NCI-H128 (cell line): ENCODE data around the gene LRRC8D.

Source experiments
- DNase-seq: peaks from one replicate; lab custom pipeline; 2025; ENCODE audit not compliant: unreplicated experiment; lab: John Stamatoyannopoulos, UW

LRRC8D gene

DNA sequence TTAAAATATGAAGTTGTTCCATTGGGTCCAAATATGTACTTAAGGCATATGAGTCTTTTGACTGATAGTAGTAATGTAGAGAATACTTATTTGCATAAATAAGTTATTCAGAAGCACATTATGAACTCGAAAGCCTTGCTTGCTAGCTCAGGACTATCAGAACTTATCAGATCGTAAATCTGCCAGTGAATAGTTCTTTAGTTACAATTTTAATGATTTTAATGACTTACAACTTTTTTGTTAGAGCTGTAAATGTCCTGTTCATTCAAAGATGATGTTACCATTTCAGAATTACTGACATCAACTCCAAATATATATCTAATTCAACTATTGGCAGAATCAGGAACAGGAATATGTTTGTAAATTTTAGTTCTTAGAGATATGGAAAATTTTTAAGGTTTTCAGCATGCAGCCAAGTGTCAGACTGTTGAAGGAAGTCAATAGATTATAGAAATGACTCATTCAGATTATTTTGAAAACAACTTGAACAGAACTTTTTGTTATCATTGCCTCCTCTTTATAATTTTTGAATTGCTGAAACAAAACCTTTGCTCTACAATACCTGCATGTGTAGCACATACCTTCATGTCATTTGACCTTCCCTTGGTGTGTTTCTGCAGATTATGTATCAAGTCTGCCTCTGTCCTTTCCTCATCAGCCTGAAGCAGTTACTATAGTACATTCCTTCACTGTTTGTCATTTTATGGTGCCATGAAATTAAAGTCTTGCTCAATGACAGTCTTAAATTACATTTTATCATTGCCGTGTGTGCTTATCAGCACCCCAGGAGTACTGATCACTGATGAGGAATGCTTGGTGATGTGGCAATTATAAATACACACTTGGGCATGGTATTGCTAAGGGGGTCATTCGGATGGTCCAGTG, 44.9 kb downstream of the LRRC8D start:
- no peak for DNase-seq

DNA sequence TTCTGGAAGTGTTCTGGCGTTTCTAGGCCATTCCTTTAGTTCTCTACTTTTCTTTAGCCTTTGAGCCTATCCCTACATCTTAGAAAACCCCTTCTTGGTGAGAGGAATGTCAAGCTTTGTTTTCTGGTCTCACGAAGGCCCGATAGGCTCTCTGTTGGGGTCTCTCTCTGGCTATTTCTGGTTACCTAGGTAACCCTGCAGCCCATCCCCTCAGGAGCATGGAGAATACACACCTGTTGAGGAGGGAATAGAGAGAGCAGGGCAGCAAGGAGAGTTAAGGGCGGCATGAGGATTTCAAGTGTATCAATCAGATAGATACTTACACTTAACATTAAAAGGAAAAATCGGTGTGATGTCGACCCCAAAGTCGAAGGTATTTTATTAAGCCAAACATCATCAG, 45.7 kb downstream of the LRRC8D start:
- no peak for DNase-seq

DNA sequence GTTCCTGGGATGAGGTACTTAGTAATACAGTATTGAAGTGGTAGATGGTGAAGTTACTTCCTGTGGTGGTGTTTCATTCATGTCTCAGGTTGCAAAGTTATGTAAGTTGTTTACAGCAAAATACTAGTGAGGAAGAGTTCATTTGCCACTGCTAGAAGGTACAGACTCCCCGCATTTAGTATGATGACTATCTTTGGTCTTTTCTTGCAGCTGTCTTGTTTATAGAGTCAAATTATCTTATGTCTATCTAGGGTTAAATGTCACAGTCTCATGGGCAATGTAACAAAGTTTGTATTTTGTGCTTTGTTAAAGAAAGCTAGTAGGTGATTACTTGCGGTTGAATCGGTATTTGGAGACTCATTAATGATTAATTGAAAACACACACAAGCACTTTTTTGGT, 50.2 kb downstream of the LRRC8D start:
- no peak for DNase-seq

DNA sequence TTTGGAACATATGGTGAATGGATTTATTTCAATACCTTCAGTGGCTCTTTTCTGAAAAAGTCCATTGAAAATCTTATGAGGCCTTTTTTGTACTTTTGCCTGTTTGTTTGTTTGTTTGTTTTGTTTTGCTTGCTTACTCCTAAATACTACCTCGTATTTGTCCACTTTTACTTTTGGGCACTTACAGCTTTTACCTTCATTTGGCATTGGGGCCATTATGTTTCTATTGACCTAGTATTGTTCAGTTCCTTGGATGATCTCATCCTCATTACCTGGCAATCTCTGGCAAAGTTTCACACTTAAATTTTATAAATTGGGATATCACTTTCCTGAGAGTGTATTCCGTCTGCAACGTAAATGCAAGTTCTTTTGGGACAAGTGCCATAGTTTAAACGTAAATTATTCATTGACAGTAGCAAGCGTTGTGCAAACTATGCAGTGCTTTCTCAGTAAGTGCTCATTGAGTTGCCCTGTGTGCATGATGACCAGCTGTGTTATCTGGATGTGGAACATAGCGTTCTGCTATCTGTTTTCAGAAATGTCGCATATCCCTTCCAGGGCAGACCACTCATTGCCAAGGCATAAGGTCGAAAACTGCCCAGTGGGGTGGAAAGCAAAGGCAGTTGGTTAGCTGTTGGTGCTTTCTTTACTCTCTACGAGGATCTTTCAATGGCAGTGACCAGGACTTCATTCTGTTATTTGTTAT, 51.1 kb downstream of the LRRC8D start:
- DNase-seq: no peak

DNA sequence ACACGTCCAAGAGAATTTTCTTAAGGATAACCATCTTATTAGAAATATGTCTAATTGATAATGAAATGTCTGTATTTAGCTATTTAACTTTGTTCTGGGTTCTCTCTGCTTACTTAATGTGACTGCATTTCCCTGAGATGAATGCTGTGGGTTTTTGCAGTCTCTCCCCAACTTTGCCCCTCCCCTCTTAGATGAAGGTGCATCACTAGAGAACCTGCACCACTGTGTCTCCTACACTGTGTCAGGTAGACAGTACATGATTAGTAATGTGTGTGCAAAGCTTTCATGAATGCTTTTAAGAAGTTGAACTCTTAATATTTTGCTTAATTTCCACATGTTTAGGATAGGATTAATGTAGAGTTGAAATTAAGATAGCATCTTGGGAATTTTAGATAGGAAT, 51.7 kb downstream of the LRRC8D start:
- DNase-seq: no peak

DNA sequence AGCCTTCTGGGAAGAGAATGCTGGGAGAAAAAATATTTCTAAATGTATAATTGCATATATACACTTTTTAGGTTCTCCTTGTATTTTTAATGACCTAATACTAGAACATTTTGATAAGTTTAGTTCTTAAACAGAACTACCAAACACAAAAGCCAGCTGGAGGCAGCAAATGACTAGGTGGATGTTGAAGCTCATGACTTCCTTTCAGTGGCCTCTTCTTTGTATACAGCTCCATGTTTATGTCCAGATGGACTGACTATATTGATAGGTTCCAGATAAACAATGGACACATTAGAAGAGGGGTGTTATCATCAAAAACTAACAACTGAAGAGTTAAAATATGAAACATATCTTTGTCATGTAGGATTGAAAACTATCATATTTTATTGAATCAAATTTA, 52.5 kb downstream of the LRRC8D start:
- no peak for DNase-seq

DNA sequence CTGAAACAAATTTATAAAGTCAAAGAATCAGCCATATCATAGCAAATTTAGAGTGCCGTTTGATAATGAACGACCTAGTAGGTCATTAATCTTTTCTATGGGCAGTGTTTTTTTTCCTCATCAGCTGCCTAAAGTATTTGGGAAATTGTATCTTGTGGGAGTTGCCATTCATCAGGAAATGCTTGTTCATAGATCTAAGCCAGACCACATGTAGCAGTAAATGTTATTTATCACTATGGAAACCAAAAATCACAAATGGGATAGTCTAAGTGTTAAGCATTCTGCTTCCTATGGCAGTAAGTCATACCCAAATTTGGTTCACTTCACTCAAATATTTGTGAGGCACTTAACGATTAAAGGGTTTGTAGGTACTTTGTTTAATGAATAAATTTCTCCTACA, 52.9 kb downstream of the LRRC8D start:
- DNase-seq: no peak

DNA sequence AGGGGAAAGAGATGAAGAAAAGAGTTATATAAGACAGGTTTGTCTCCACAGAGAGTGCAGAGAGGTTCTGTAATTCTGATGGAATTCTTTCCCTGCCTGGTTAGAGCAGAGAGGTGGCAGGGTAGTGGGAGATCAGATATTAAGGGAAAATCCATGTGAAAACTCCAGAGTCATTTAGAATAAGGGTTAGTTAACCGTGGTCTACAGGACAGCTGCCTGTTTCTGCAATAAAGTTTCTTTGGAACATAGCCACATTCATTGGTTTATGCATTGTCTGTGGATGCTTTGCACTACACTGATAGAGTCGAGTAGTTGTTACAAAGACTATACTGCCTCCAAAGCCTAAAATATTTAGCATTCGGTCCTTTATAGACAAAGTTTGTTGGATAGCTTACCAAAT, 55.6 kb downstream of the LRRC8D start:
- DNase-seq: no peak

DNA sequence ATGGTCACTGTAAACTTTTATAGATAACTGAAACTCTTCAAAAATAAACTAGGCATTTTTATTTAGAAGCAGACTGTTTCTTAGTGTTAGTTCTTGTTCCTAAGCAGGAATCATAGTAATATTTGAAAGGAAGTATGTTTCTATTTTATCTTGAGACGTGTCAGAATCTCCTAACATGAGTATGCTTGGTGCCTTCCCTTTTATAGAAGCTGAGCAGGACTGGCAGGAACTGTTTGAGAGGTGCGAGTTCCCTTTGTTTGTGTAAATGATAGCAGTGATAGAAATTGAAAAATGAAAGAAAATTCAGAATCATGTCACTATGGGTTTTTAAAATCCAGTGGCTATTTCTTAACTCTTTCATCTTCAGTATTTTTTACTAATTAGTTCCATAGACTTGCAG, 56.9 kb downstream of the LRRC8D start:
- no peak for DNase-seq

DNA sequence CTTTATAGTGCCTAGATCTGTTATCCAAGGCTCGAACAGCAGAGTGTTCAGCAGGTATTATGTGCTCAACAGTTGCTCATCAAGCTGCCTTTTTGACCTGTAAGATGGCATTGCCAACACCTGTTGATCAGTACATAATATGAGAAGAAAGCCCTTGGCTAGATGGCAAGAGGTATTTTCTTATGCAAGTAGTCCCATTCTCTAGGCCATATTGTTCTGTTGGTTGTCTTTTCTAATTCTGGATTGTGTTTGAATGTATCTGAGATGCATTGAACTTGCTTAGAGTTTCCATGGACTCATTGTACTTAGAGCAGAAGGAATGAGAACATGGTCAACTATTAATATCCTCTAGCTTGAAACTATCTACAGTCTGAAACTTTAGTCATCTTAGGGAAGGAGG, 57.4 kb downstream of the LRRC8D start:
- DNase-seq: no peak

DNA sequence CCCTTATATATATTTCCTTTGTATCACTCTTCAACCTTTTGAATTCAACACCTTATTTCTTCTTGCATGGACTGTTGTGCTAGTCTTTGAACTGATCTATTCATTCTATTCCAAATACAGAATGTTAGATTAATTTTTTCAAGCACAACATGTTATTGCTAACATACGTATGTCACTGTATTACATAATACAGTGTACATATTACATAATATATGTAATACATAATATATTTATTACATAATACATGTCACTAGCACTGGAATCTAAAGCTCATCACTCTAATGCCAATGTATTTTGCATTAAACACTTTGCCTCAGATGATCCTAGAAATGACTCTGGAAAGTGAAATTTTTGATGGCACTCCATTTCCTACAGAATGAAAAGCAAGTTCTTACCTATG, 59.8 kb downstream of the LRRC8D start:
- DNase-seq: no peak

DNA sequence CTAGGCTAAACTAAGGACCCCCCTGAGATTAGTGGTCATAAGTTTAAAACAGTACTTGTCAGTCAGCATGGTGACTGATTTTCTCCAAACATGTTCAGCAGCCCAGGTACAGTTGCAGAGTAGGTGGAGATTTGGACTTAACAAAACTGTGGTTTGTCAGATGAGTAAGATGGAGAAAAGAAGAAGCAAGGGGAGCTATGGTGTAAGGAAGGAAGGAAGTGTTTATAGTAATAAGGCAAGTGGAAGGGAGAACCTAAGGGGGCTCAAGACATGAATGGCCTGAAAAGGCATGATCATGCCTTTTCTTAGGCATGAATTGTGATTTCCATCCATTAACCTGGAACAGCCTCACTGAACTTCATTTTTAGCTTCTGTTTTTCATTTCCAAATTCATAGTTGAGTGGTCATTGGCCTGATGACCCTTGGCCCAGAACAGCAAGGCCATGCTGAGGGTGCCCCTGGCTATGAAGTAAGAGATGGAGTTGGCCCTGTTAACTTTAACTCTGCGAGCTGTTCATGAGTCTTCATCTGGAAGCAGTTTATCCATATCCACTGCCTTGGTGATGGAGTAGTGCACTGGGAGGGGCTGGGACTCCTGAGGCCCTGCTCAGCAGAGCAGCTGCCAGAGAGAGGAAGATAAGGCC, 60.7 kb downstream of the LRRC8D start:
- no peak for DNase-seq

DNA sequence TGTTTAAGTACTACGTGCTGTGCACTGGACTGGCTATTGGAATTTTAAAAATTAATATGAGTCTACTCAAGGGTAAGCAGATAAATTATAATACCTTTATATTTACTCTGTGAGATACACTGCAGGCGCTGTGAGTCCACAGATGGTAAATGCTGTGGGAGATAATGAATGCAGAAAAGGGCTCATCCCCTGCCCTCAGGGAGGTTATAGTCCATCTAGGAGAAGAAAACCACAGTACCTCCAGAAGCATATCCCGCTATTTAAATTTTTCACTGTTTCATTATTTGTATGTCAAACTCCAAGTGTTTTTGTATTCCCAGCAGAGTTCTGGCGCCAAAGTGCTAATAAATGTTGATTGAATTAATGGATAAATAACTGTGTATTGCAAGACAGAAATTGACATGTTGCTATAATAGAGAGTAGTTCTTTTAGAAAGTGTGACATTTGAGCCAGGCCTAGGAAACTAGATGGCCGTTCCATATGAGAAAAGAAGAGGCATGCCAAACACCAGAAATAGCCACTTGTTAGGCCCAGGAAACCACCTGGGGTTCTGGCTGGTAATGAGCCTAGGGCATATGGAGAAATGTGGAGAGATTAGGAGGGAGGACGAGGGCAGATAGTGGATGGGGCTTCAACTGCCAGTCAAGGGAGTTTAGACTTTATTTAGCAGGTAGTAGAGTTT, 61.7 kb downstream of the LRRC8D start:
- DNase-seq: no peak

DNA sequence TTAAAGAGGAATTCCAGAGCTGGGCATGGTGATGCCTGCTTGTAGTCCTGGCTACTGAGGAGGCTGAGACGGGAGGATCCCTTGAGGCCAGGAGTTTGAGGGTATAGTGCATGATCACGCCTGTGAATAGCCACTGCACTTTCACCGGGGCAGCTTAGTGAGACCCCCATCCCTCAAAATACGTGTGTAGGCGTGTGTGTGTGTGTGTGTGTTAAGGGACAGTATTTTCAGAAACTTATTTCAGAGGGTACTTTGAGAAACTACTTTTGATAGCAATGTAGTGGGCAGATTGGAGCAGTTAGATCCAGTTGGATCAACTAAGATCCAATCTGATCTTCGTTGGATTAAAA, 62.2 kb downstream of the LRRC8D start:
- DNase-seq: no peak

DNA sequence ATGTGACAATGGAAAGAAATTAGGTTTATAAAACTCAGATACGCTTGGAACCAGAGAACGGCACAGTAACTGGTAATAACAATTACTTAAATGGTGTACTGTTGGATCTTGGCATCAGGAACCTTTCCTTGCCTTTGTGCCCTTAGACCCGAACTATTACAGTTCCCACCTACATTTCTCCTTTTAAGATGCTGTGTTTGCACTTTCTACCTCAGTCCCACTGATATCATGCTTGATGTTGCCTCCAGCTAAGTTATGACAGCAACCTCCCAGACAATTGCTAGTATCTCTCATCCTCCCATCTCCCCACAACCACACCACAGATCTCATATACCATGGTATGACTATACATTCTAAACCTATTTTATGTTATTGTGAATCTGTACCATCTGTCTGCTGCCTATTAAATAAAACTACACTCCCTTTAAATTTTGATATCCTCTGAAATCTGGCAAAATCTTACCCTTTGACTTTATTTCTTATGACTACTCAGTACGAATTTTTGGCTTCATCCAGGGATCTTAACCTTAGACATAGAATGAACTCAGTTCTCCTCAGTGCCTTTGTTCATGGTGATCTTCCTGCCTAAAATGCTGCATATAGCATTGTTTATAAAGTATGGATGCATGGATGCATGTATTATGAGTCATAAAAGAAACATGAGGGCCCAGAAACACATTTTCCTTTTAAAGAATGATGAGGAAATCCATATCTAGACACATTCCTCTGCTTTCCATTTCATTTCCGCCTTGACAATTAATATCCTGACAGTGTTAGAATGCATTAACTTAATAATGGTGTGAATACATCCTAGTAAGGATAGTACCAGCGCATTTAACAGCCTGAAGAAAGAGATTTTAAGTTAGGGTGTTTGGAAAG, 64.1 kb downstream of the LRRC8D start:
- DNase-seq: no peak

DNA sequence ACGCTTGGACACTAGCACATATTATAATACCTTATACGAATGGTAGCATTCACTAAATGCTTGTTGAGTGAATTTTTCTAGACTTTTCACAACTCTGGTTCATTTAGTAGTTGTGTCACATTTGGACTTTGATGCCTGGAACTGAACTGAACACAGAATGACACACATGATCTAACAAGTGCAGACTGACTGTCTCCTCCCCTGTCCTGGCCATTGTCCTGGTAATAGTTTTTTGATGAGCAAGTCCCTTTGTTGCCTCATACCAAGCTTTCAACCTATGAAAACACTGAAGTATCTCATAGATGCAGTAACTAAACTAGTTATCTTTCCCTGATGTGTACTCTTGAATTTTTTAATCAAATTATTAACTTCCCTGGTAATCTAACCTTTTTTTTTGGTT, 66.4 kb downstream of the LRRC8D start:
- DNase-seq: no peak

DNA sequence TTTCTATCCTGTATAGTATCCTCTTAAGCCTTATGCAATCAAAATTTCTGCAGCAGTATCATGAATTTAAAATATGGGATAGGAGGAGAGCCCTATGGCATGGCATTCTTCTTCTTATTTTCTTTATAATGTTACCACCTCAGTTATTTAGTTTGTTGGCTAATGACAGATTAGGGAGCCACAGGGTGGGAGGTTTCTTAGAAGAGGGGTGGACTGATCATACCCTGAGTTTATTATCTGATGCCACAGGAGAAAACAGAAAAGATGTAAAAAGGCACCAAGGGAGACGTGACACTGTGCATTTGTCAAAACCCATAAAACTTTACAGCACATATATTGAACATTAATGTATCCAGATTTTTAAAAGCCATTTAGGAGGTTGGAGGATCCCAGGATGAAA, 66.9 kb downstream of the LRRC8D start:
- DNase-seq: no peak

DNA sequence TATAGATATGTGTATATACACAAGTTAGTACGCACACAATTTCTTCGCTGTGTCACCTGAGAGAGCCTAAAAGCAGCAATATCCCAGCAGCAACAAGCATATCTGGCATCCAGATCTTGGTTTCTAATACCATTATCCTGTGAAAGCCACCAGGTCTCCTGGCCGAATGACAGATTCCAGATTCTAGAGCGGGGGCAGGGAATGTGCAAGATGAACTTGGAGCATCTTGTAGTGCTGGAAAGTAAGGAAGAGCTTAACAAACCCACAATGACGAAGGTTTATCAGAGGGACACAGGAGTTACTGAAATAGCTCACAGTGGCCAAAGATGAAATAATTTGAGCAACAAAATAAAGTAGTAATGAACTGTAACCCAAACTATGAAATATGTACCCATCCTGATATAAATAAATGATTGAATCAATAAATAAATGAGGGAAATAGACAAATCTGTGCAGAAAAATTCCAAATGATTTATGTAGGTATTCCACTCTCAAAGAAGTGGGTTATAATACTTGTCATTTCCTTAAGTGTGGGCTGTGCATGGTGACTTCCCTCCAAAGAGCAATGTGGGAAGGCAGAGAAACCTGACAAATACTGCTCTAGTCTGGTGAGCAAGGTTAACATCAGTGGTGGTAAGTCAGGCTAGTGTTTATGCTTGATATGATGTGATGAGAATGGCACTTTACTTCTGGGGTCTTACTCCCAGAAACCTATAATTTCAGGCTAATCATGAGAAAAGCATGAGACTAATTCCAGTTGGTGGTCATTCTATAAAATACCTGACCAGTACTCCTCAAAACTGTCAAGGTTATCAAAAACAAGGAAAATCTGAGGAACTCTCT, 67.9 kb downstream of the LRRC8D start:
- no peak for DNase-seq

DNA sequence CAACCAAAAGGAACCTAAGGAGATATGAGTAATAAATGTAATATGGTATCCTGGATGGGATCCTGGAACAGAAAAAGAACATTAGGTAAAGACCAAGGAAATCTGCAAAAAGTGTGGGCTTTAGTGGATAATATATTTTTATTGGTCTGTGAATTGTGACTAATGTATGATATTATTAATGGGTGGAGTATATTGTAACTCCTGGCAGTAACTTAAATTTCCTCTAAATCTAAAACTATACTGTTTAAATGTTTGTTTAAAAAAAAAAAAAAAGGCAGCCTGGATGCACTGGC, 68.4 kb downstream of the LRRC8D start:
- no peak for DNase-seq
